IPS-NIHi11 (cell line): ENCODE results near the gene PPP1CC.
"Not testable (repeated sequence)": the region's sequence is repeated elsewhere in the genome, so short reads cannot be mapped to it uniquely, and the experiment has no call there.

ENCODE experiments used
- DNase-seq: peaks from one replicate; pipeline ENCODE4 v3.0.0; 2012; ENCODE audit warnings: mixed read lengths, low spot score

PPP1CC gene

DNA sequence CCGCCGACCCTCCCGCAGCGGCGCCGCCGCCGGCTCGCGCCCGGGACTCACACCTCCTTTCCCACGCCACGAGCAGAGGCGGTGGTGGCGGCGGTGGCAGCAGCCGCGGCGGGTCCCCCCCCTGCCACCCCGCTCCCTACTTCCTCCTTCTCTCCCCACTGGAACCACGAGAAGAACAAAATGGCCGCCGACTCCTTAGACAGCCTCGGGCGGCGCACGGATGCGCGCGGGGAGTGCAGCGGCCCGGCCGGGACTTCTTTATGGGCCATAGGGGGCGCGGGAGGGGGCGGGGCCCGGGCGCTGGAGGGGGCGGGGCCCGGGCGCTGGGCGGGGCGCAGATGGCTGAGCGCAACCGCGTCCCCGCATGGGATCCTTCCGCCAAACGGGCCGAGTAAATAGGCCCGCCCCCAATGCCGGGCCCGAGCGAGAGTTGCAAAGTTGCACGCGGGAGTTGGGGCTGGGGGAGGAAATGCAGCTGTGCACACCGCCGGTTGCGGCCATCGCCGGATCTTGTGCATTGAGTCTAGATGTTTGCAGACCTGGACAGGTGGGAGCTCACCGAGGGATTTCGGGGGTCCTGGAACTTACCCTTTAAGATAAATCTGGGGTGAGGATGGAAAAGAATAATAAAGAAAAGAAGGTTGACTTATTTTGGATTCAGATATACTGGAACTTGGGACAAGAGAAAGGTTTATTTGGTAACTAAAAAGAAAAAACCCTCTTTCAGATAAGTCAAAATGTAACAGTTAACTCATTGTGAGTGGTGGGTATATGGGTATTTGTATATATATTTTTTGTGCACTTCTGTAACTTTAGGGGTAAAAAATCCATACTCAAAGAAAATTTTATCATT is at the start of gene PPP1CC:
TSS of gene PPP1CC (minus strand) at position 174 of the 853 bp plus-strand sequence. CDS start 184 bp downstream, outside the sequence.
- peak; percentile 98 for DNase-seq

DNA sequence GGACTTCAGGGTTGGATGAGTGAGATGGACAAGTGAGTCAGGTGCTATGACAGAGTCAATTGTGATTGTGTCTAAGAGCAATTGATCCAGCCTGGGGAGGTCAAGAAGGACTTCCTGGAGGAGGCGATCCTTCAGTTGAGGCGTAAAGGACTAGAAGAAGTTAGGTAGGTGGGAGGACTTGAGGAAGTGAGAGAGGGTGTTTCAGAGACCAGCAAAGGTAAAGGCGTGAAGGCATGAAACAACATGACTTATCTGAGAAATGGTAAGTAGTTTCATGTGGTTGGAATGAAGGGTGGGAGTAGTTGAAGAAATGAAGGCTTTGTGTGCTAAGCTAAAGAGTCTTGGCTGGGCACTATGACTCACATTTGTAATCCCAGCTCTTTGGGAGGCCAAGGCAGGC is 48.9 kb upstream of the PPP1CC start:
- no peak for DNase-seq

DNA sequence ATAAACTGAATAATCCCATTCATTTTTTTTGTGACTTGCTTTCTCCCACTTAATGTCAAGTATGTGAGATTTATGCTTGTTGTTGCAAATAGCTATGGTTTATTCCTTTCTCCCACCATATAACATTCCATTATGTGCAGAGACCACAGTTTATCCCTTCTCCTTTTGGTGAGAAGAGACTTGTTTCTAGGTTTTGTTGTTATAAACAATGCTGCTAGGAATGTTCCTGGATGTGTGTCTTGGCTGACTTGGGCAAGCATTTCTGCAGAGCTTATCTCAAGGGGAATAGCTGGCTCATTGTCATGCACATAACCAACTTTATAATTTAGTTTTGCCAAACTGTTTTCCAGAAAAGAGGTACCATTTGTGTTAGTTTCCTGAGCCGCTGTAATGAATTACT is 47.6 kb upstream of the PPP1CC start:
- no peak for DNase-seq

DNA sequence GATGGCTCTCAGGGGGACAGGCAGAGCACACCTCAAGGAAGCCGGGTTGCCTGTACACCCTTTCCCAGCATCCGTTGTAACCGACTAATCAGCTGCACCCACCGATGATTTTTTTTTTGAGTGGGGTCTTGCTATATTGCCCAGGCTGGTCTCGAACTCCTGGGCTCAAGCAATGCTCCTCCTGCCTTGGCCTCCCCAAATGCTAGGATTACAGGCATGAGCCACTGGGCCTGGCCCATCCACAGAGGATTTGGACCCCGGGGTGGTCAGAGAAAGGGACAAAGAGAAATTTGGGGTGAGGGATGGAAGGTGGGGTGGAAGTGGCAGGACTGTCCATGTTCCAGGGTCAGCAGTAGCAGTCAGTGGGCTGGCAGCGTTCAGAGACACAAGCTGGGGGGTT is 43.3 kb upstream of the PPP1CC start:
- DNase-seq, result no peak

DNA sequence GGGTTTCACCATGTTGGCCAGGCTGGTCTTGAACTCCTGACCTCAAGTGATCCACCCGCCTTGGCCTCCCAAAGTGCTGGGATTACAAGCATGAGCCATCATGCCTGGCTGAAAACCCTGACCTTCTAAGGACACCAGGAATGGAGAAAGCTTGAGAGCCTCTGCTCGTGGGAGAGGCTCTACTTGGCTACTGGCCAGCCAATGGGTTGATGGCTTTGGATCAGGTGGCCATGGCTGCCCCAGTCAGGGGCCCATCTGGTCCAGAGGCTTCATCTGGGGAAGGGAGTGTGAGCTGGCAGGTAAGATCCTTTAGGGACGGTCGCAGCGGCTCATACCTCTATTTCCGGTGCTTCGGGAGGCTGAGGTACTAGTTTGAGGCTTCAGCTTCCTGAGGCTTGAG is 42.5 kb upstream of the PPP1CC start:
- DNase-seq, result peak; percentile 35

DNA sequence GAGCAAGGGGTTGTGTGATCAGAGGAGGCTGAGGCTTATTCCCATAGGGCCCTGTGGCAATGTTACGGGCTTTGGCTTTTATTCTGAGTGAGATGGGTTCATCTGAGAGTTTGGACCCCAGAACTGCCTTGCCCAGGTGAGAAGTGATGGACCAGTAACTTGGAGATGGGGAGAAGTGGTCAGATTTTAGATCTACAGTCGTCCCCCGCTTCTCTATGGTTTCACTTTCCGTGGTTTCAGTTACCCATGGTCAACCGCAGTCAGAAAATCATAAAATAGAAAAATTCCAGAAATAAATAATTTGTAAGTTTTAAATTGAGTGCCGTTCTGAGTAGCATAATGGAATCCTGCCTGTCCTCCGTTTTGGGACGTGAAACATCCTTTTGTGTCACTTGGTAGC is 40.2 kb upstream of the PPP1CC start:
- no peak for DNase-seq

DNA sequence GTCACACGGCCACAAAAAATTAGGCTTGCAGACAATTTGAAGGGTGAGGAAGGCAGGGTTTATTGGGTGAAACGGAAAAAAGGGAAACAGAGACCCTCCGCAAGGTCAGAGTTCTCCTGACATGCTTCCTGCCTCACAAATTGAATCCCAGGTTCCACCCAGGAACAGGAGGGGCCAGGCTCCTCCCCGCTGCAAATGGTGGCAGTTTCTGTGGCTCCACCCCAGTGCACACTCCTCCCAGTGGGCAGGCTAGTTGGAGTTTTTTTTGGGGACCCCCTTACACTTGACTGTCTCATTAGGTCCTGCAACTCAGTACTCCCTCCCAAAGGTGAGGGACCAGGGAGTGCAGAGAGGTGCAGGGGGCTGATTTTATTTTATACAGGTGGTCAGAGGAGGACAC is 39.4 kb upstream of the PPP1CC start:
- no peak for DNase-seq

DNA sequence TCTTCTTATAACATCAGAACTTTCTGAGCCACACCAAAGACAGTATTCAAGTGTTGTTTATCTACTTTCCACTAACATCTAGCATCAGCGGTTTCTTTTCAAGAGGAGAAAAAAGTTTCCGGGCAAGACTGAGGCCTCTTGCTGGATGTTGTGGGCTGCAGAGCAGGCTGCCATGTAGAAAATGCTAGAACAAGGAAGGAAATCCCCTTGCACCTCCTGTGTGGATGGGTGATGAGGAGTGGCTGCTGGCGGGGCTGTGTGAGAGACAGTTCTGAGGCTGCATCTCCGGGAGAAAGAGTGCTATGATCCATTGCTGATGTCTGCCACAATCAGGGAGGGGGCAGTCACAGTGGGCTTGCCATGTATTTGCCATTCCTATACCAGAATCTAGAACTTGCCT is 37.8 kb upstream of the PPP1CC start:
- DNase-seq, result no peak

DNA sequence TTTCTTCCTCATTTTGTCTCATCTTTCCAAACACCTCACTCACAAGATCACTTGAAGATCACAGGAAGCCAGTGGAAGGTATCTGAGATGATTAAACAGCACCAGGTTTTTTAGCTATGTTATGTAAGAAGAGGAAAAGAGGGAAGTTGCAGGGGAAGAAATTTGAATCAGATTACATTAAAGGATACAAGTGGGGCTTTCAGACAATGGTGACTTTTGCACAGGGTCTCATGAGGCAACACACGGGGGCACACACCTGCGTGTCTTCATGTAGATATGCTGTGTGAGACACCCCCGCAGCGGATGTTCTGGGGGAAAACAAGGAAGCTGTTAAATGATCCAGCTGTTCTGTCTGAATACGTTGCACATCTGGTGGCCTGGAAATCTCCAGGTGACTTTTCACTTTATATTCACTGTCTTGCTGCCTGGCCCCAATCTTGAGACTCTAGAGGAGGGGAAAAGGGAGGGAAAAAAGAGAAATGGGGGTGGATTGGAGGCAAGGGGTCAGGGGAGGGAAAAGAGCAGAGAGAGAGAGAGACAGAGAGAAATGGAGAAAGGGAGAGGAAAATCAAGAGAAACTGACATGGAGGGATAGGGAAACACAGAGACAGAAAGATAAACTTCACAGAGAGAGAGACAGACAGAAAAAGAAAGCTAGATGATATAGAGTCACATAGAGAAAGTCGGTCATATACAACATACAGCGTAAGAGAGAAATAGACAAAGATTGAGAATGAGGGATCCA is 36.3 kb upstream of the PPP1CC start:
- no peak for DNase-seq

DNA sequence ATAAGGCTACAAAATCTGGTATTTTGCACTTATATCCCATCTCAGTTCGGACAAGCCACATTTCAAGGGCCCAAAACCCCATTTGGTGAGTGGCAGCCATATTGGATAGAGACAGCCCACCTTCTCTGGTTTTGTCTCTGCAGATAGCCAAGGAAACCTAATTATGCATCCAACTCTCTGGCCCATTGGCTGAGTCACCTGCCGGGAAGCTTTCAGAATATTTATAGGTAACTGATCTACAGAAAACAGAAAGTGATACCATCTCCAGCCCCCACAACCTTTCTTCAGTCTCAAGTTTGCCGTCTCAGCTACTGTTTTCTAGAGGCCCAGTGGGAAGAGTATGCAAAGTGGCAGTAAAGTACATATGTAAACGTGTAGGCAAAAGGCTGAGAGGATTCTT is 33.7 kb upstream of the PPP1CC start:
- DNase-seq, result no peak

DNA sequence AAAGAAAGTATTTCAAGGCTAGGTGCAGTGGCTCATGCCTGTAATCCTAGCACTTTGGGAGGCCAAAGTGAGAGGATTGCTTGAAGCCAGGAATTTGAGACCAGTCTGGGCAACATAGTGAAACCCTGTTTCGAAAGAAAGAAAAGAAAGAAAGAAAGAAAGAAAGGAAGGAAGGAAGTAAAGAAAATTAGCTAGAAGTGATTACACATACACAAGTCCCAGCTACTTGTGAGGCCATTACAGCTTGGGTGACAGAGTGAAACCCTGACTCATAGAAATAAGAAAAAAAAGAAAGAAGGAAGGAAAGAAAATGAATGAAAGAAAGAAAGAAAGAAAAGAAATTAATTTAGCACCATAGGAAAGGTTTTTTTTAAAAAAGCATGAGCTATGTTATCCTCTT is 33.3 kb upstream of the PPP1CC start:
- no peak for DNase-seq

DNA sequence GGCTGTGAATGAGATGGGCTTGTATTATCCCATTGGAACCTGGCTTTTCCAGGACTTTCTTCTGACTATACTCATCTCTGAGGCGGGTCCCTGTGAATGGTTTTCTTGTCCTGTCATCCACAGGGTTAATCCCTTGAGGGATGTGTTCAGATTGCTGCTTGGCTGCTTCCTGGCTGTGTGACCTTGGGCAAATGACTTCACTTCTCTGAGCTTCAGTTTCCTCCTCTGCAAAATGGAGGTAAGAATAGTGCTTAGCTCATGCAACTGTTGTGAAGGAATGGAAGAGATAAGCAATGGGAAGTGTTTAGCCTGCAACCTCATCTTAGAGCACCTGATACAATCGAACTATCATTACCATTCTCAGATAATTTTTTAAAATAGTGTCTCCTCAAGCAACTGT is 32.1 kb upstream of the PPP1CC start:
- DNase-seq, result no peak

DNA sequence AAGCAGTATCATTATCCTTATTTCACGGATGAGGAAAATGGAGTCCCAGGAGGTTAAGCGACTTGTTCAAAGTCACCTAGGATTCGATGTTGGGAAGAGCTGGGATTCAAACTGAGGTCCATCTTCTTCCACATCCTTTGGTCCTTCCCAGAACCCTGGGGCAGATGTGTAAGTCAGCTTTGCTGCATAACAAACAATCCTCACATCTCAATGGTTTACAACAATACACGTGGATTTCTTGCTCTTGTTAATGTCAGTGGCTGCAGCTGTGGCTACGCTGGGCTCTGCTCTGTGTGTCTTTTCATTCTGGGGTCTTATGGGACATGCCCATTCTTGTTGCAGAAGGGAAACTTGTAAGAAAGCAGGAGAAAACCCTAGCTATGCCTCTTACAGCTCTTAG is 26.3 kb upstream of the PPP1CC start:
- no peak for DNase-seq

DNA sequence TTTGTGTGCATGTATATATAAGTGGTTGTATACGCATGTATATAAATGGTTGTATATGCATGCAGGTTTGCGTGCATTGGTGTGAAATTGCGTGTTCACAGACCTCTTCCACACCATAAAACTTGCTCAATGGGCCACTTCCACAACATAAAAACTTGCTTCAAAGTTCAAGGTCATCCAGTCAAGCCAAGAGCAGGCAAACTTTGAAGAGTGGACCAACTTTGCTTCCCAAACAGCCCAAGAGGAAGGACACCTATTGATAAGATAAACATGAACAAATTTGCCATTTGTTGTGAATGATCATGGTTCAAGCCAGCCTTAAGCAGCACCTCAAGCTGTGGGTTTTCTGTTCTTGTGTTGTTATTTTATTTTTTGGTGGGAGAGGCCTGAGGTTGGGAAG is 25.2 kb upstream of the PPP1CC start:
- DNase-seq, result no peak

DNA sequence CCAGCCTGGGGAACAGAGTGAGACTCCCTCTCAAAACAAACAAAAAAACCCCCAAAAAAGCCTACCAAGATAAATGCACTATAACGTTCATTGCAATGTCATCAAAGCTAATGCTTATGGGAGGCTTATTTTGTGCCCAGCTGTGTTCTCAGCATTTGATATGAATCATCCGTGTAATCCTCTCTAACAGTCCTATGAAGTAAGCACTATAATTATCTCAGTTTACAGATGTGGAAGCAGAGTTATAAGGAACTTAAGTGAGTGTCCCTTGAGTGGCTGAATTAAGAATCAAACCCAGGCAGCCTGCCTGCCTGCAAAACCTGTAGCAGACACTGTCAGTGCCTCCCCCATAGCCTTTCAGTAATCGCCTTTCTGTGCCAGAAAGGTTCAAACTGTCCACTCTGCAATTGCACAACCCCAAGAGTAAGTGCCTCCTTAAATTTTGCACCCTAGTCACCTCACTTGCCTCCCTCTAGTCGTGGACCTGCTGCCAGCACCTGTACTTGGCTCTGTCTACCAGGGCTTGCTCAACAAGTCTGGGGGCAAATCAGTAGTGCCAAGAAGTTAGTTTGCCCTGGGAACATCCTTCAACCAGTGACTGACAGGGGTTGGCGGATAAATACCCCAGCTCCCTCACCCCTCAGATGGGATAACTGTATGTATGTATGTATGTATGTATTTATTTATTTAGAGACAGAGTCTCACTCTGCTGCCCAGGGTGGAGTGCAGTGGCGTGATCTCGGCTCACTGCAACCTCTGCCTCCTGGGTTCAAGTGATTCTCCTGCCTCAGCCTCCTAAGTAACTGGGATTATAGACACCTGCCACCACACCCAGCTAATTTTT is 23.8 kb upstream of the PPP1CC start:
- no peak for DNase-seq

DNA sequence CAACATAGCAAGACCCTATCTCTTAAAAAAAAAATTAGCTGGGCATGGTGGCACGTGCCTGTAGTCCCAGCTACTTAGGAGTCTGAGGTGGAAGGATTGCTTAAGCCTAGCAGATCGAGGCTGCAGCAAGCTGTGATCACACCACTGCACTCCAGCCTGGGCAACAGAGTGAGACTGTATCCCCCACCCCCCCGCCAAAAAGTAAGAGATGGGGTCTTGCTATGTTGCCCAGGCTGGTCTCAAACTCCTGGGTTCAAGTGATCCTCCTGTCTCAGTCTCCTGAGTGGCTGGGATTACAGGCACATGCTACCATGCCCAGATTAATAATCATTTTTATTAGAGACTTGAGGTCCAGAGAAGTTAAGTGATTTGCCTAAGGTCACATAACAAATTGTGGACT is 22.9 kb upstream of the PPP1CC start:
- not testable (repeated sequence) for DNase-seq

DNA sequence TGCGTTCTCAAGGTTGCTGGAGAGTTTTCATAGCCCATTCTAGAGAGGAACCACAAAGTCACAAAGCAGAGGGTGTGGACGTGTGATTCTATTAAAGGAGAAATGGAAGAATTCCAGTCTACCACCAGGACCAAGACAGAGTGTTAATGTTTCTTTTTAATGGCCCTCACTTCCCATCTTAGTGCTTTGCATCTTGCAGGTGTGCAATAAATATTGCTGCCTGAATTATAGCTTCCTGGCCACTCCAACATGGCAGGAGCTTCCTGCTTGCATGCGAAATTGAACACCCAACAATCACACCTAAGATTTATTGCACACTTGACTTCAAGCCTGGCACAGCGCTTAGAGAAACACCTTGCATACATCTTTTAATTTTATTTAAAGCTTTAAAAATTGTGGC is 22.4 kb upstream of the PPP1CC start:
- no peak for DNase-seq

DNA sequence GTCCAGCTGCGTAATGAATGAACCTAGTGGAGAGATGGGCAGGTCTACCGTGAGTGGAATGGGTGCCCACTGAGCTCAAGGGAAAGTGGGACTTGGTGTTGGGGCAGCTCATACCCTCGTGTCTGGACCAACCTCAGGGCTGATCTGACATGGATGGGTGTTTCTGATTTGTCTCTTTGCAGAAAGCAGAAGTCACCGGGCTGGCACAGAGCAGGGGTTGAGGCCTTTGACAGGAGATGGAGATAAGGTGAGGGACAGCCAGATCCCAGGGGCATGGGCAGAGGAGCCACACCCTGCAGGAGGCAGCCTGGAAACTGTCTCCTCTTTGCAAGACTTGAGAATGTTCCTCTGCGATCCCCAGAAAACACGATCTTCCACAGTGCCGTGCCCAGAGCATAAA is 20.9 kb upstream of the PPP1CC start:
- DNase-seq, result no peak

DNA sequence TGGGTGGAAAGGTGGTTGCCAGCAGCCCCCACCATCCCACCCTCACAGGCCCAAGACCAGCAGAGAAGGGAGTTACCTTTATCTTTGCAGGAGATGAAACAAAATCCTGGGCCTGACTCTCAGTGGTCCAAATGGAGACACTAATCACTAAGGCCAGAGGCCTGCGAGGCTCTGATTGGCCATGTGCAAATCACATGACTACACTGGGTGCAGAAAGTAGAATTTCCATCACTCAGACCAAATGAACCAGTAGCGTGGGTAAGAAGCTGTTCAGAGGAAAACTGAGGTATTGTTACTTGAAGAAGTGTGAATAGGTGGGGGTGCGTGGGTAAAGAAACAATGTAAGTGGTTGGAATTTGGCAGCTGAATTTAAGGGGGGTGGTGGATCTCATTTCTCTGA is 20.2 kb upstream of the PPP1CC start:
- DNase-seq, result no peak

DNA sequence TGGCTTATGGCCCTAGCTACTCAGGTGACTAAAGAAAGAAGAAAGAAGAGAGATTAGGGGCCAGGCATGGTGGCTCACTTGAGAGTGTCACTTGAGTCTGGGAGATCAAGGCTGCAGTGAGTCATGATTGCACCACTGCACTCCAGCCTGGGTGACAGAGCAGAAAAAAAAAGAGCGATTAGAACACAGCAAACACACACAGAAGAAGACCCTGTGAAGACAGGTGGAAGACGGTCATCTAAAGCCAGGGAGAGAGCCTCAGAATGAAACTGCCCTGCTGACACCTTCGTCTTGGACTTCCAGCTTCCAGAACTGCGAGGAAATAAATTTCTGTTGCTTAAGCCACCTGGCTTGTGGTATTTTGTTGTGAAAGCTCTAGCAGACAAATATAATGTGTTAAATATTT is 17.5 kb upstream of the PPP1CC start:
- DNase-seq, result no peak

DNA sequence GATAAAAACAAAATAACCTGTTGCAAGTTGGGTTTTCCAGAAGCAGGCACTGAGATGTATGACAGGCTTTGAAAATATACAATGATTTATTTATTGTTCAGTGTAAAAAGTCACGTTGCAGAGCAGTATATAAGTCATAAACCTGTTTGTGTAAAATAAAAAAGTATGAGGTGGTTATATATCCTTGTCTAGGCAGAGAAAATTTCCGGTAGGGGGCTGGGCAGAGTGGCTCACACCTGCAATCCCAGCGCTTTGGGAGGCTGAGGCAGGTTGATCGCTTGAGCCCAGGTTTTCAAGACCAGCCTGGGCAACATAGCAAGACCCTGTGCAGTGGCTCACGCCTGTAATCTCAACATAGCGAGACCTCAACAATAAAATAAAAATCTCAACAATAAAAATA is 16.2 kb upstream of the PPP1CC start:
- DNase-seq, result no peak

DNA sequence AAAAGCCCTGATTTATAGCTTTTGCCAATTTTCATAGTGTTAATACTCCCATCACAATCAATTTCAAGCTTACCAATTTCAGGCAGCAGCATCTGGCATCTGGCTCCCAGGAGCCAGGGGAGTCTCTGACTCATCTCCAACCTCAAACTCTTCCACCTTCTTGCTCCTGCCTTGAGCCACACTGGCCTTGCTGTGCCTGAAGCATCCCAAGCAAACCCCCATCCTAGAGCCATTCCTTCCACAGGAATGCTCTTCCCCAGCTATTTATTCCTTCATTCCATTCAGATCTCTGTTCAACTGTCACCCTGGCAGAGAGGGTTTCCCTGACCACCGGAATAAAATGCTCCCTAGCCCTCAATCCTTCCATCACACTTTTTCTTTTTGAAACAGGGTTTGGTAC is 13.9 kb upstream of the PPP1CC start:
- no peak for DNase-seq
